ENCODE data around the gene NDUFA8.

NDUFA8 gene

GRCh38 chr9:122106576-122106975, 53.0 kb downstream of the NDUFA8 start:
- no peaks in the 10 kb centered on the region for H3K9me3 Mint-ChIP-seq
- H3K36me3 Mint-ChIP-seq (ENCODE audit: insufficient read depth), result no peaks in the 10 kb centered on the region
- no peak for ATAC-seq (replicated peaks)
- no peak overlapping the region for H3K27ac Mint-ChIP-seq
- no peaks in the 10 kb centered on the region for H3K27me3 Mint-ChIP-seq
- H3K4me1 Mint-ChIP-seq (ENCODE audit: low read depth in 2 of 2), result no peaks in the 10 kb centered on the region
- DNase-seq, result no peak
- no peak overlapping the region for H3K4me3 Mint-ChIP-seq

DNA sequence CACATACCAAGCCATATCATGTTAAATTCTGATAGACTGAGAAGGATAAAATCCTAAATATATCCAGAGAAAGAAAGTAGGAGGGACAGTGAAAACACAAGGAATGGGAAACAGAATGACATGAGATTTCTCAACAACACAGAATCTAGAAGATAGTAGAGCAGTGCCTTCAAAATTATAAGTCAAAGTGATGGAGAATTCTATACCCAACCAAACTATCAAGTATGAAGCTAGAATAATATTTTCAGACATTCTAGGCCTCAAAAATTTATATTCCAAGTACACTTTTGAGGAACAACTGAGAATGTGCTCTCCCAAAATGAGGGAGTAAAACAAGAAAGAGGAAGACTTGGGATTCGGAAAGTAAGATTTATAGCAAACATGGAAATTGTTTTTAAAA, 55.6 kb downstream of the NDUFA8 start:
- Mint-ChIP-seq H3K27me3 (peaks cover 0 to 15% of the 10 kb centered on the region in 2 donors), H3K4me3 (no peak overlapping the region), H3K36me3 (ENCODE audit: insufficient read depth) (peaks cover 3% of the 10 kb centered on the region), H3K27ac (no peak overlapping the region), H3K4me1 (ENCODE audit: low read depth in 2 of 2) (peaks cover 0 to 4% of the 10 kb centered on the region in 2 donors), H3K9me3 (no peaks in the 10 kb centered on the region)
- ATAC-seq (replicated peaks) (no peak), DNase-seq (no peak)

GRCh38 chr9:122102156-122102555, 57.4 kb downstream of the NDUFA8 start:
- Mint-ChIP-seq H3K9me3 (no peaks in the 10 kb centered on the region), H3K4me1 (ENCODE audit: low read depth in 2 of 2) (peaks cover 0 to 4% of the 10 kb centered on the region in 2 donors), H3K4me3 (no peak overlapping the region), H3K27me3 (peaks cover 0 to 15% of the 10 kb centered on the region in 2 donors), H3K27ac (no peak overlapping the region), H3K36me3 (ENCODE audit: insufficient read depth) (peaks cover 3% of the 10 kb centered on the region)
- no peak for ATAC-seq (replicated peaks)
- no peak for DNase-seq

GRCh38 chr9:122100756-122101155, 58.8 kb downstream of the NDUFA8 start:
- Mint-ChIP-seq H3K27me3 (peaks cover 0 to 15% of the 10 kb centered on the region in 2 donors), H3K4me1 (ENCODE audit: low read depth in 2 of 2) (peaks cover 0 to 4% of the 10 kb centered on the region in 2 donors), H3K4me3 (no peak overlapping the region), H3K36me3 (ENCODE audit: insufficient read depth) (peaks cover 3% of the 10 kb centered on the region), H3K27ac (no peak overlapping the region), H3K9me3 (no peaks in the 10 kb centered on the region)
- DNase-seq (no peak), ATAC-seq (replicated peaks) (no peak)

- Mint-ChIP-seq H3K27ac (peak overlapping the region in 1 of 2 donors; percentile 11), H3K9me3 (no peaks in the 10 kb centered on the region), H3K27me3 (peaks cover 0 to 15% of the 10 kb centered on the region in 2 donors), H3K4me3 (peak overlapping the region in 1 of 2 donors; percentile 33), H3K36me3 (ENCODE audit: insufficient read depth) (peaks cover 3% of the 10 kb centered on the region), H3K4me1 (ENCODE audit: low read depth in 2 of 2) (peaks cover 10 to 13% of the 10 kb centered on the region in 2 donors)
- peak; percentile 72 to 79 (median 74) for DNase-seq
- ATAC-seq (replicated peaks), result peak; percentile 81
Measured at GRCh38 chr9:122099271-122099869, 60.2 kb downstream of the NDUFA8 start.

DNA sequence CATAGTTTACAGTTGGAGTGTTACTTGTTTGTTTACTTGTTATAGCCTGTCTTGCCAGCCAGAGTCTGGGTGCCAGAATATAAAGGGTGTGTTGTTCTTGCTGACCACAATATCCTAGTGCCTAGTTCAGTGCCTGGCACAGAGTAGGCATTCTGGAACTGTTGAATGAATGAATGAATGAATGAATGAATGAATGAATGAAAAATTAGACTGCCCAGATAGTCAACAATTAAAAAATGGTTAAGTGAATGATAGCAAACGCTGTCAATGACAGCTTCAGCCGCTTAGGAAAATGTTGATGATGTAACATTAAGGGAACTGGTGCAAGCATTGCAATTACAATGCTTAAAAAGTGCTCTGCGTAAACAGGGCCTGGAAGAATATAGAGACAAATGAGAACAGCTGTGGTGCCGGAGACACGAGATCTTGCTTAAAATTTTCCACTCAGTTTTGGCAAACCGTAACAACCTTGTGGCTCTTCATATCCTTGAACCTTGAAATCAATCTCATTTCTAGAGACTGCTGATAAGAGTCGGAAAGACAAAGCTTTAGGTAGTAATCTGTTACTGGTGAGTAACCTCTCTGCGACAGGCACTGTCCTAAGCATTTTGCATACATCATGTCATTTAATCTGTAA, 61.8 kb downstream of the NDUFA8 start:
- no peaks in the 10 kb centered on the region for H3K9me3 Mint-ChIP-seq
- H3K36me3 Mint-ChIP-seq (ENCODE audit: insufficient read depth), result peaks cover 3% of the 10 kb centered on the region
- no peak overlapping the region for H3K4me3 Mint-ChIP-seq
- H3K27ac Mint-ChIP-seq, result no peak overlapping the region
- H3K4me1 Mint-ChIP-seq (ENCODE audit: low read depth in 2 of 2), result peaks cover 13 to 19% of the 10 kb centered on the region in 2 donors
- ATAC-seq (replicated peaks) (no peak), DNase-seq (no peak)
- H3K27me3 Mint-ChIP-seq, result peaks cover 0 to 15% of the 10 kb centered on the region in 2 donors

GRCh38 chr9:122096620-122097415, 62.8 kb downstream of the NDUFA8 start:
- no peak for ATAC-seq (replicated peaks)
- Mint-ChIP-seq H3K27me3 (peaks cover 0 to 15% of the 10 kb centered on the region in 2 donors), H3K27ac (no peak overlapping the region), H3K4me1 (ENCODE audit: low read depth in 2 of 2) (peaks cover 19 to 24% of the 10 kb centered on the region in 2 donors), H3K9me3 (no peaks in the 10 kb centered on the region), H3K36me3 (ENCODE audit: insufficient read depth) (peaks cover 8% of the 10 kb centered on the region), H3K4me3 (no peak overlapping the region)
- DNase-seq, result no peak

GRCh38 chr9:122095010-122095767, 64.4 kb downstream of the NDUFA8 start:
- ATAC-seq (replicated peaks) (peak; percentile 13), DNase-seq (peak; percentile 36 to 44 (median 39))
- no peak overlapping the region for H3K27ac Mint-ChIP-seq
- peaks cover 31 to 36% of the 10 kb centered on the region in 2 donors for H3K4me1 Mint-ChIP-seq (ENCODE audit: low read depth in 2 of 2)
- no peaks in the 10 kb centered on the region for H3K9me3 Mint-ChIP-seq
- H3K27me3 Mint-ChIP-seq, result peaks cover 0 to 9% of the 10 kb centered on the region in 2 donors
- peak overlapping the region; percentile 22 to 87 for H3K4me3 Mint-ChIP-seq
- H3K36me3 Mint-ChIP-seq (ENCODE audit: insufficient read depth), result peaks cover 10% of the 10 kb centered on the region

Data from effector memory CD8-positive, alpha-beta T cell (primary cell).